Endodermal cell (in vitro differentiated cells): ENCODE measurements around the gene U2AF2. TPM values are rescaled to one million over a fixed set of nuclear protein-coding genes. Genes with fewer than 3 reads are reported as not detected.

Experiments
- DNase-seq: peaks from one replicate; pipeline ENCODE4 v3.0.0-alpha.2; 2017
- H3K27ac ChIP-seq: 2 replicates; pipeline ENCODE4 v1.5.1; 2013; ENCODE audit warnings: mild to moderate bottlenecking, low read depth, low read length, moderate library complexity
- H3K27me3 ChIP-seq: 2 replicates; pipeline ENCODE4 v1.6.1; 2013; ENCODE audit warnings: mild to moderate bottlenecking, low read length, moderate library complexity; ENCODE audit not compliant: insufficient read depth, control insufficient read depth, poor library complexity, severe bottlenecking
- H3K36me3 ChIP-seq: 2 replicates; pipeline ENCODE4 v1.7.0; 2013; ENCODE audit warnings: mild to moderate bottlenecking, low read length, moderate library complexity; ENCODE audit not compliant: control insufficient read depth, insufficient read depth
- H3K4me1 ChIP-seq: one replicate; pipeline ENCODE4 v1.7.0; 2013; ENCODE audit warnings: low read length; ENCODE audit not compliant: control insufficient read depth, insufficient read depth
- H3K4me3 ChIP-seq: 2 replicates; pipeline ENCODE4 v1.5.1; 2013; ENCODE audit warnings: mild to moderate bottlenecking, low read length, moderate library complexity
- H3K9ac ChIP-seq: 2 replicates; pipeline ENCODE4 v1.6.1; 2013; ENCODE audit warnings: mild to moderate bottlenecking, low read length, moderate library complexity; ENCODE audit not compliant: poor library complexity, severe bottlenecking; ENCODE audit errors: extremely low read depth
- H3K9me3 ChIP-seq: 2 replicates; pipeline ENCODE4 v1.6.1; 2013; ENCODE audit warnings: mild to moderate bottlenecking, low read length, moderate library complexity; ENCODE audit not compliant: control insufficient read depth
- H3K27ac Mint-ChIP-seq: 2 replicates; pipeline ENCODE4 v1.8.0; 2020; ENCODE audit warnings: mixed read lengths
- H3K27me3 Mint-ChIP-seq: 2 replicates; pipeline ENCODE4 v1.8.0; 2021; ENCODE audit warnings: mild to moderate bottlenecking, mixed read lengths; ENCODE audit not compliant: insufficient read depth
- H3K36me3 Mint-ChIP-seq: 2 replicates; pipeline ENCODE4 v1.8.0; 2020; ENCODE audit warnings: low read depth, mixed read lengths
- H3K4me1 Mint-ChIP-seq: 2 replicates; pipeline ENCODE4 v1.8.0; 2020; ENCODE audit warnings: mixed read lengths
- H3K4me3 Mint-ChIP-seq: 2 replicates; pipeline ENCODE4 v1.8.0; 2020; ENCODE audit warnings: mild to moderate bottlenecking, moderate library complexity, mixed read lengths
- H3K9me3 Mint-ChIP-seq: 2 replicates; pipeline ENCODE4 v1.8.0; 2020; ENCODE audit warnings: mild to moderate bottlenecking, mixed read lengths
- WGBS, 2 experiments: methylation state at CpG; one replicate each; pipeline versions ENCODE4 v1.1.5 to v1.1.7; 2013; ENCODE audit warnings: missing lambda C conversion rate in 2 of 2, mixed read lengths in 1 of 2; ENCODE audit not compliant: insufficient coverage in 1 of 2, insufficient read length in 1 of 2; 5-methylcytosine and 5-hydroxymethylcytosine counted together
- total RNA-seq, 2 donors: library from RNA; stranded (reverse); fragmentation: NEBNext Ultra II Directional in 1 of 2; extraction: Animal tissue kit (Norgen Biotek cat#: 25700) in 1 of 2; gene quantifications; 2 replicates in 1 of 2; 3 replicates in 1 of 2; pipeline ENCODE4 v1.2.1, GENCODE V29; 2021
- TF ChIP-seq, protein P1 (sequence below): fragments of 200-600 bp; sonication (generic); conservative IDR thresholded peaks from 2 replicates; pipeline ENCODE4 v1.5.0; 2021; ENCODE audit warnings: antibody characterized with exemption, mild to moderate bottlenecking

Gene U2AF2
- total RNA-seq, 2 donors from 2014 or later = 264 to 293 TPM

GRCh38 chr19:55613396-55613795, 41.4 kb upstream of the U2AF2 start:
- Histone ChIP-seq H3K27me3 (no peaks in the 10 kb centered on the region), H3K4me3 (no peak overlapping the region), H3K36me3 (peaks cover 25% of the 10 kb centered on the region), H3K9ac (no peak overlapping the region), H3K4me1 (no peaks in the 10 kb centered on the region), H3K27ac (no peak overlapping the region), H3K9me3 (no peaks in the 10 kb centered on the region)
- Mint-ChIP-seq H3K27me3 (no peaks in the 10 kb centered on the region), H3K4me1 (no peaks in the 10 kb centered on the region), H3K9me3 (no peaks in the 10 kb centered on the region), H3K36me3 (peaks cover 44% of the 10 kb centered on the region), H3K27ac (no peak overlapping the region), H3K4me3 (no peak overlapping the region)
- TF ChIP-seq, protein P1, sequence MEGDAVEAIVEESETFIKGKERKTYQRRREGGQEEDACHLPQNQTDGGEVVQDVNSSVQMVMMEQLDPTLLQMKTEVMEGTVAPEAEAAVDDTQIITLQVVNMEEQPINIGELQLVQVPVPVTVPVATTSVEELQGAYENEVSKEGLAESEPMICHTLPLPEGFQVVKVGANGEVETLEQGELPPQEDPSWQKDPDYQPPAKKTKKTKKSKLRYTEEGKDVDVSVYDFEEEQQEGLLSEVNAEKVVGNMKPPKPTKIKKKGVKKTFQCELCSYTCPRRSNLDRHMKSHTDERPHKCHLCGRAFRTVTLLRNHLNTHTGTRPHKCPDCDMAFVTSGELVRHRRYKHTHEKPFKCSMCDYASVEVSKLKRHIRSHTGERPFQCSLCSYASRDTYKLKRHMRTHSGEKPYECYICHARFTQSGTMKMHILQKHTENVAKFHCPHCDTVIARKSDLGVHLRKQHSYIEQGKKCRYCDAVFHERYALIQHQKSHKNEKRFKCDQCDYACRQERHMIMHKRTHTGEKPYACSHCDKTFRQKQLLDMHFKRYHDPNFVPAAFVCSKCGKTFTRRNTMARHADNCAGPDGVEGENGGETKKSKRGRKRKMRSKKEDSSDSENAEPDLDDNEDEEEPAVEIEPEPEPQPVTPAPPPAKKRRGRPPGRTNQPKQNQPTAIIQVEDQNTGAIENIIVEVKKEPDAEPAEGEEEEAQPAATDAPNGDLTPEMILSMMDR = no peak
- no peak for DNase-seq
- 96 to 98% methylated on average over 23 to 26 of the region's 27 CpGs for WGBS, 2 experiments

DNA sequence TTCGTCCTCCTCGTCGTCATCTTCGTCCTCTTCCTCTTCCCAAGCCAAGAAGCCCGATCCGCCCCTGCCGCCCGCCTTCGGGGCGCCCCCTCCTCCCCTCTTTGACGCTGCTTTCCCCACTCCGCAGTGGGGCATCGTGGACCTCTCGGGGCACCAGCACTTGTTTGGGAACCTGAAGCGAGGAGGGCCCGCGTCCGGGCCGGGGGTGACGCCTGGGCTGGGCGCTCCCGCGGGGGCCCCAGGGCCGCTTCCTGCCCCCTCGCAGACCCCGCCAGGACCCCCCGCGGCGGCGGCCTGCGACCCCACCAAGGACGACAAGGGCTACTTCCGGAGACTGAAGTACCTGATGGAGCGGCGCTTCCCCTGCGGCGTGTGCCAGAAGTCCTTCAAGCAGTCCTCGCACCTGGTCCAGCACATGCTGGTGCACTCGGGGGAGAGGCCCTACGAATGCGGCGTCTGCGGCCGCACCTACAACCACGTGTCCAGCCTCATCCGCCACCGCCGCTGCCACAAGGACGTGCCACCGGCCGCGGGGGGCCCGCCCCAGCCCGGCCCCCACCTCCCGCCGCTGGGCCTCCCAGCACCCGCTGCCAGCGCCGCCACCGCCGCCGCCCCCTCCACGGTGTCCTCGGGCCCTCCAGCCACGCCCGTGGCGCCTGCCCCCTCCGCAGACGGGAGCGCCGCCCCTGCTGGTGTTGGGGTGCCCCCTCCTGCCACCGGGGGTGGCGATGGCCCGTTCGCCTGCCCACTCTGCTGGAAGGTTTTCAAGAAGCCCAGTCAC, 40.7 kb upstream of the U2AF2 start:
- Histone ChIP-seq H3K4me3 (no peak overlapping the region), H3K27me3 (no peaks in the 10 kb centered on the region), H3K9me3 (no peaks in the 10 kb centered on the region), H3K36me3 (peaks cover 18% of the 10 kb centered on the region), H3K9ac (no peak overlapping the region), H3K4me1 (no peaks in the 10 kb centered on the region), H3K27ac (no peak overlapping the region)
- TF ChIP-seq, protein P1 = no peak
- DNase-seq = no peak
- Mint-ChIP-seq H3K4me1 (no peaks in the 10 kb centered on the region), H3K36me3 (peaks cover 40% of the 10 kb centered on the region), H3K4me3 (no peak overlapping the region), H3K27me3 (no peaks in the 10 kb centered on the region), H3K27ac (no peak overlapping the region), H3K9me3 (no peaks in the 10 kb centered on the region)
- WGBS, 2 experiments = 96 to 97% methylated on average over 47 to 75 of the region's 75 CpGs

DNA sequence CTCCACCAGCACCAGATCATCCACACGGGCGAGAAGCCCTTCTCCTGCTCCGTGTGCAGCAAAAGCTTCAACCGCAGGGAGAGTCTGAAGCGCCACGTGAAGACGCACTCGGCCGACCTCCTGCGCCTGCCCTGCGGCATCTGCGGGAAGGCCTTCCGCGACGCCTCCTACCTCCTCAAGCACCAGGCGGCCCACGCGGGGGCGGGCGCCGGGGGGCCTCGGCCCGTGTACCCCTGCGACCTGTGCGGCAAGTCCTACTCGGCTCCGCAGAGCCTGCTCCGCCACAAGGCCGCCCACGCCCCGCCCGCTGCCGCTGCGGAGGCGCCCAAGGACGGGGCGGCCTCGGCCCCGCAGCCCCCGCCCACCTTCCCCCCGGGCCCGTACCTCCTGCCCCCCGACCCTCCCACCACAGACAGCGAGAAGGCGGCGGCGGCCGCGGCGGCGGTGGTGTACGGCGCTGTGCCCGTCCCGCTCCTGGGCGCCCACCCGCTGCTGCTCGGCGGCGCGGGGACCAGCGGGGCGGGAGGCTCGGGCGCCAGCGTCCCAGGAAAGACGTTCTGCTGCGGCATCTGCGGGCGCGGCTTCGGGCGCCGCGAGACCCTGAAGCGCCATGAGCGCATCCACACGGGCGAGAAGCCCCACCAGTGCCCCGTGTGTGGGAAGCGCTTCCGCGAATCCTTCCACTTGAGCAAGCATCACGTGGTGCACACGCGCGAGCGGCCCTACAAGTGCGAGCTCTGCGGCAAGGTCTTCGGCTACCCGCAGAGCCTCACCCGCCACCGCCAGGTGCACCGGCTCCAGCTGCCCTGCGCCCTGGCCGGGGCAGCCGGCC, 39.9 kb upstream of the U2AF2 start:
- Mint-ChIP-seq H3K4me1 (no peaks in the 10 kb centered on the region), H3K36me3 (peaks cover 33% of the 10 kb centered on the region), H3K9me3 (no peaks in the 10 kb centered on the region), H3K4me3 (no peak overlapping the region), H3K27ac (no peak overlapping the region), H3K27me3 (no peaks in the 10 kb centered on the region)
- no peaks in the 10 kb centered on the region for H3K27me3 ChIP-seq
- H3K4me3 ChIP-seq = no peak overlapping the region
- peaks cover 10% of the 10 kb centered on the region for H3K36me3 ChIP-seq
- TF ChIP-seq, protein P1 = no peak
- no peak overlapping the region for H3K27ac ChIP-seq
- H3K4me1 ChIP-seq = no peaks in the 10 kb centered on the region
- H3K9me3 ChIP-seq = no peaks in the 10 kb centered on the region
- WGBS, 2 experiments = 97 to 98% methylated on average over 58 to 91 of the region's 98 CpGs
- no peak overlapping the region for H3K9ac ChIP-seq
- no peak for DNase-seq
